Measurements from ENCODE around the gene PRPF6. TPM values are rescaled to one million over a fixed set of nuclear protein-coding genes. Genes with fewer than 3 reads are reported as not detected.
A peak's percentile ranks its signal among the peaks of the same experiment; 100 is the strongest.

PRPF6 gene
- total and polyA plus RNA-seq, 10 donors = 39.9 to 71.1 (median 60.8) TPM

GRCh38 chr20:64040231-64041039 lies 59.5 kb downstream of the PRPF6 start:
- Histone ChIP-seq H3K4me1 (peaks cover 29 to 94% (median 69%) of the 10 kb centered on the region in 6 donors), H3K27ac (peak overlapping the region in 7 of 8 donors; percentile 3 to 90 (median 86)), H3K4me3 (no peak overlapping the region), H3K36me3 (peaks cover 0 to 3% (median 0%) of the 10 kb centered on the region in 6 donors), H3K9me3 (no peaks in the 10 kb centered on the region), H3K27me3 (replicated peaks in 1 of 7) (peaks cover 0 to 66% (median 10%) of the 10 kb centered on the region in 7 donors)
- WGBS, 5 donors = 55 to 63% (median 60%) methylated on average over 9 to 12 of the region's 12 CpGs
- intact Hi-C loops (cut with DNase I; ENCODE audit: low total_unique reads) = no loop called here
- TF ChIP-seq CTCF (IDR thresholded peaks at IDR 0.05 in 8 of 11, conservative IDR thresholded peaks at IDR 0.05 in 3 of 11) = no peak
- no peak for TF ChIP-seq POLR2A (IDR thresholded peaks at IDR 0.05)
- TF ChIP-seq POLR2AphosphoS5 (IDR thresholded peaks at IDR 0.05) = no peak
- DNase-seq = peak; percentile 78

GRCh38 chr20:64041040-64041780 lies 60.3 kb downstream of the PRPF6 start:
- Histone ChIP-seq H3K4me1 (peaks cover 29 to 94% (median 66%) of the 10 kb centered on the region in 6 donors), H3K27ac (peak overlapping the region in 7 of 8 donors; percentile 3 to 90 (median 86)), H3K36me3 (no peaks in the 10 kb centered on the region), H3K27me3 (replicated peaks in 1 of 7) (peaks cover 0 to 73% (median 10%) of the 10 kb centered on the region in 7 donors), H3K4me3 (peak overlapping the region in 4 of 8 donors; percentile 49 to 71 (median 51)), H3K9me3 (no peaks in the 10 kb centered on the region)
- WGBS, 5 donors = 46 to 60% (median 53%) methylated on average over 9 to 15 of the region's 15 CpGs
- intact Hi-C loops (cut with DNase I; ENCODE audit: low total_unique reads) = no loop called here
- TF ChIP-seq CTCF (IDR thresholded peaks at IDR 0.05 in 8 of 11, conservative IDR thresholded peaks at IDR 0.05 in 3 of 11) (no peak), POLR2A (IDR thresholded peaks at IDR 0.05) (no peak), POLR2AphosphoS5 (IDR thresholded peaks at IDR 0.05) (no peak)
- peak; percentile 74 for DNase-seq

- DNase-seq = peak; percentile 75
- peaks cover 0 to 73% (median 10%) of the 10 kb centered on the region in 7 donors for H3K27me3 ChIP-seq (replicated peaks in 1 of 7)
- 5 to 36% (median 17%) methylated on average over 6 to 11 of the region's 11 CpGs for WGBS, 5 donors
These were observed 60.8 kb downstream of the PRPF6 start for GRCh38 chr20:64041781-64042053.

More at GRCh38 chr20:64041781-64042053, 60.8 kb downstream of the PRPF6 start:
- no peaks in the 10 kb centered on the region for H3K9me3 ChIP-seq
- peak overlapping the region; percentile 76 to 90 (median 84) for H3K27ac ChIP-seq
- intact Hi-C loops (cut with DNase I; ENCODE audit: low total_unique reads) = no loop called here
- peaks cover 29 to 94% (median 65%) of the 10 kb centered on the region in 6 donors for H3K4me1 ChIP-seq
- H3K36me3 ChIP-seq = no peaks in the 10 kb centered on the region
- H3K4me3 ChIP-seq = peak overlapping the region; percentile 31 to 71 (median 46)
- TF ChIP-seq CTCF (IDR thresholded peaks at IDR 0.05 in 8 of 11, conservative IDR thresholded peaks at IDR 0.05 in 3 of 11) (no peak), POLR2A (IDR thresholded peaks at IDR 0.05) (no peak), POLR2AphosphoS5 (IDR thresholded peaks at IDR 0.05) (no peak)

Measured in spleen (tissue), 11 donors.